Esophagus muscularis mucosa (tissue), 3 donors: ENCODE measurements around the gene CNTN5.

Source experiments
- POLR2A ChIP-seq: fragments of 450-650 bp; IDR thresholded peaks from one replicate; pipeline ENCODE4 v1.6.1; 2017; ENCODE audit warnings: antibody characterized with exemption, moderate library complexity, mild to moderate bottlenecking, low read depth
- POLR2AphosphoS5 ChIP-seq, 2 donors: sonication (generic); formaldehyde crosslinking; IDR thresholded peaks; one replicate each; pipeline ENCODE4 v1.6.1; 2017; ENCODE audit warnings: antibody characterized with exemption in 2 of 2
- TF ChIP-seq, protein P1 (sequence below), 3 experiments: fragments of 200-600 bp in 2 of 3; fragments of 450-650 bp in 1 of 3; sonication (generic) in 2 of 3; IDR thresholded peaks; one replicate each; pipeline ENCODE4 v1.5.1; 2017 to 2019; ENCODE audit warnings: antibody characterized with exemption in 3 of 3, mild to moderate bottlenecking in 2 of 3, moderate library complexity in 1 of 3

DNA sequence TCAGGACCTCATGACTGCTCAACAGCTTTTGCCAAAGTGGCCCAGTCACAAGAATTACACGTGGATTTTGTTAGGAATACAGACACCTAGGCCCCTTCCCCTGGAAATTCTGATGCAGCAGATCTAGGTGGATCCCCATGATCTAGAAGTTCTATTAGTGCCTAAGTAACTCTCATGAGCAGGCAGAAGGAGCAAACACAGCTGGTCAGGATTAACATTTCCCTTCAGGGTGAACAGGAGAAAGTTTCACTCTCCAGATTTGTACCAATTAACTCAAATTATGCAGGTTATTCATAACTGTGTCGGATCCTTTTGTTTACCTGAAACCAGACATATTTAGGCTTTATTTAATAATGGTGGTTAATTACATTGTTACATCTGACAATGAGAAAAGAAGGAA lies 1072.9 kb downstream of the CNTN5 start:
- TF ChIP-seq, protein P1, sequence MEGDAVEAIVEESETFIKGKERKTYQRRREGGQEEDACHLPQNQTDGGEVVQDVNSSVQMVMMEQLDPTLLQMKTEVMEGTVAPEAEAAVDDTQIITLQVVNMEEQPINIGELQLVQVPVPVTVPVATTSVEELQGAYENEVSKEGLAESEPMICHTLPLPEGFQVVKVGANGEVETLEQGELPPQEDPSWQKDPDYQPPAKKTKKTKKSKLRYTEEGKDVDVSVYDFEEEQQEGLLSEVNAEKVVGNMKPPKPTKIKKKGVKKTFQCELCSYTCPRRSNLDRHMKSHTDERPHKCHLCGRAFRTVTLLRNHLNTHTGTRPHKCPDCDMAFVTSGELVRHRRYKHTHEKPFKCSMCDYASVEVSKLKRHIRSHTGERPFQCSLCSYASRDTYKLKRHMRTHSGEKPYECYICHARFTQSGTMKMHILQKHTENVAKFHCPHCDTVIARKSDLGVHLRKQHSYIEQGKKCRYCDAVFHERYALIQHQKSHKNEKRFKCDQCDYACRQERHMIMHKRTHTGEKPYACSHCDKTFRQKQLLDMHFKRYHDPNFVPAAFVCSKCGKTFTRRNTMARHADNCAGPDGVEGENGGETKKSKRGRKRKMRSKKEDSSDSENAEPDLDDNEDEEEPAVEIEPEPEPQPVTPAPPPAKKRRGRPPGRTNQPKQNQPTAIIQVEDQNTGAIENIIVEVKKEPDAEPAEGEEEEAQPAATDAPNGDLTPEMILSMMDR (IDR thresholded peaks at IDR 0.05), result no peak
- TF ChIP-seq POLR2A (no peak), POLR2AphosphoS5 (IDR thresholded peaks at IDR 0.05) (no peak)
